Left colon (tissue), 2 donors: ENCODE data around the gene IMMT. TPM values are rescaled to one million over a fixed set of nuclear protein-coding genes. Genes with fewer than 3 reads are reported as not detected.
A peak's percentile ranks its signal among the peaks of the same experiment; 100 is the strongest.

Source experiments
- ATAC-seq: fragments of 200-7000 bp; cut with Tn5 transposase; one replicate; pipeline ENCODE4 v1.9.1; 2020; ENCODE audit warnings: mild to moderate bottlenecking, moderate library complexity
- DNase-seq, 2 donors: peaks; one replicate each; pipeline ENCODE4 v3.0.0-alpha.2; 2020
- intact Hi-C, 2 donors: fragments of 100-400 bp; cut with DNase I in 1 of 2; cut with micrococcal nuclease in 1 of 2; formaldehyde crosslinking; loops; one replicate each; pipeline versions ENCODE4 v1.11.2 to v1.14.0; 2022; cut with DNase I, micrococcal nuclease
- microRNA-seq, 2 donors: library from miRNA; unstranded; fragments of <30 nt; microRNA quantifications; one replicate each; pipeline versions ENCODE4 v1.1.0 to v1.2.0, GENCODE V29; 2020
- total RNA-seq, 2 donors: library from RNA; stranded (reverse); fragmentation: NEBNext Ultra II Directional; extraction: Animal tissue kit (Norgen Biotek cat#: 25700); gene quantifications; one replicate each; pipeline ENCODE4 v1.2.1, GENCODE V29; 2021
- donor health status: DM: no; HTN: no; CAD: no.
- donor health status: DM: yes; HTN: yes; CAD: no.

The IMMT gene
- total RNA-seq, 2 donors from 2014 or later: 107 to 137 TPM

GRCh38 chr2:86107031-86107430, 88.2 kb downstream of the IMMT start:
- intact Hi-C loops: no loop called here
- no peak for DNase-seq

GRCh38 chr2:86105969-86106945, 89.0 kb downstream of the IMMT start, which contains the start of gene PTCD3:
TSS of gene PTCD3 (plus strand) at chr2:86106235. CDS start at chr2:86106248, 13 bp downstream.
- peak; percentile 96 for DNase-seq
- intact Hi-C loops: no loop called here
- ATAC-seq: peak; percentile 94

More at GRCh38 chr2:86107031-86107430, 88.2 kb downstream of the IMMT start:
- no peak for ATAC-seq

GRCh38 chr2:86105252-86105968, 89.9 kb downstream of the IMMT start, which contains the start of gene POLR1A:
TSS of gene POLR1A (minus strand) at chr2:86105886. CDS start at chr2:86105776, 110 bp downstream.
- intact Hi-C loops: no loop called here
- DNase-seq (peak; percentile 88 to 91), ATAC-seq (peak; percentile 90)

DNA sequence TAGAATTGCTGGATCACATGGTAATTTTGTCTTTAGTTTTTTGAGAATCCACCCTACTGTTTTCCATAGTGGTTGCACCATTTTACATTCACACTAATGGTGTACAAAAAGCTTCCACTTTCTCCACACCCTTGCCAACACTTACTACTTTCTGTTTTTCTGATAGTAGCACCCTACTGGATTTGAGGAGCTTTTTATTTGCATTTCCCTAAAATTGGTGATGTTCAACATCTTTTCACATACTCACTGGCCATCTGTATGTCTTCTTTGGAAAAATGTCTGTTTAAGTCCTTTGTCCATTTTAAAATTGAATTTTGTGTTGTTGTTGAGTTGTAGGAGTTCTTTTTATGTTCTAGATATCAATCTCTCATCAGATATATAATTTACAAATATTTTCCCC, 93.1 kb downstream of the IMMT start:
- no peak for DNase-seq
- no peak for ATAC-seq
- intact Hi-C loops: no loop called here

- DNase-seq (no peak), ATAC-seq (no peak)
- intact Hi-C loops: no loop called here
Measured at GRCh38 chr2:86097913-86098312, 97.3 kb downstream of the IMMT start.

GRCh38 chr2:86097114-86097896, 98.0 kb downstream of the IMMT start:
- intact Hi-C loops: no loop called here
- DNase-seq (no peak), ATAC-seq (no peak)

DNA sequence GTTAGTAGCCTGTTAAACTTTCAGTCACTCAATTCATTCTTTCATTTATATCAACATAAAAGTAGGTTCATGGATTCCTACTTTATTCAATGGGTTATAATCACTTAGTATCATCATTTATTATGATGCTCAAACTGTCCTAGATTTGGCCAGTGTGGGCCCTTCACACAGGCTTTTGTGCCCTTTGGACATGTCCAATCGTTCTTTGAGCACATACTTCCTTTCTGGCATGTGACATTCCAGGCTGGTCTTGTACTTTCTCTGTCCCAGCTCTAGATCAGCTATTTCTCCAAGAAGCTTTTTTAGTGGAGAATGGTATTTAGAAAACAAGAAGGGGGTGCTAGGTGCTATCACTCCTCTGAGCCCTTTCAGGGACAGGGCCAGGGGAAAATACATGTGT, 101.0 kb downstream of the IMMT start:
- ATAC-seq (no peak), DNase-seq (no peak)
- intact Hi-C loops: no loop called here

Small RNA genes within 50 kb of the gene (microRNA-seq; reads per million reads assigned to microRNA genes)
- gene MIR4779: 0 to 0.53 reads per million in 2 donors

Other genes starting within 250 kb of the IMMT start
- gene POLR1A, start 89.6 kb downstream of the IMMT start, total RNA-seq: 10 to 100 TPM; 18.4 to 29.9 TPM
- gene PTCD3, start 89.2 kb downstream of the IMMT start, total RNA-seq: 100 to 1,000 TPM in 1 of 2 donors, 10 to 100 TPM in 1; 73.8 to 101 TPM
- 10 to 100 TPM; 62.7 to 81.9 TPM for gene MRPL35, start 4.0 kb upstream of the IMMT start, total RNA-seq
- 1 to 10 TPM; 4.2 to 7.1 TPM for gene REEP1, start 142.2 kb upstream of the IMMT start, total RNA-seq
- 10 to 100 TPM; 33.0 to 56.6 TPM for gene KDM3A, start 245.9 kb upstream of the IMMT start, total RNA-seq